ENCODE results near the gene SLC38A1. TPM values are rescaled to one million over a fixed set of nuclear protein-coding genes. Genes with fewer than 3 reads are reported as not detected.
"Not testable (repeated sequence)": the region's sequence is repeated elsewhere in the genome, so short reads cannot be mapped to it uniquely, and the experiment has no call there.

SLC38A1 gene
- total RNA-seq, 2 experiments from 2014 or later = 180 to 219 TPM

DNA sequence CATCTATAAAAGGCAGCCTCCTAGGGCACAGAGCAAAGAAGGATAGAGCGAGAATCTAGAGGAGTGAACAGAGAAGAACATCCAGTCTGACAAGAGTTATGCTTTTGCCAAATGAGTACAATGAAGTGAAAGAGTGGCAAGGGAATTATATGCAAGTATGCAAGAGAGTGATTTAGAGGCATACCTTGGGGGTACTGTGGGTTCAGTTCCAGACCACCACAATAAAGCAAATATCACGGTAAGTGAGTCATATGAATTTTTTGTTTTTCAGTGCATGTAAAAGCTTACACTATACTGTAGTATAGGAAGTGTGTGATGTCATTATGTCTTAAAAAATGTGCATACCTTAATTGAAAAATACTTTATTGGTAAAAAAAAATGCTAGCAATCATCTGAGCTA, 101.4 kb downstream of the SLC38A1 start:
- Mint-ChIP-seq H3K27me3 (no peaks in the 10 kb centered on the region), H3K4me3 (no peak overlapping the region), H3K36me3 (ENCODE audit: low read depth) (no peaks in the 10 kb centered on the region), H3K4me1 (peaks cover 2% of the 10 kb centered on the region), H3K9me3 (peaks cover 10% of the 10 kb centered on the region), H3K27ac (no peak overlapping the region)
- DNase-seq = no peak
- ChIA-PET CTCF (interaction anchor here (1.2 kb wide), 1 partner anchor 174 kb away, joined by 3 read pairs; no protein-coding TSS in a partner anchor), POLR2A (no interaction called here)

DNA sequence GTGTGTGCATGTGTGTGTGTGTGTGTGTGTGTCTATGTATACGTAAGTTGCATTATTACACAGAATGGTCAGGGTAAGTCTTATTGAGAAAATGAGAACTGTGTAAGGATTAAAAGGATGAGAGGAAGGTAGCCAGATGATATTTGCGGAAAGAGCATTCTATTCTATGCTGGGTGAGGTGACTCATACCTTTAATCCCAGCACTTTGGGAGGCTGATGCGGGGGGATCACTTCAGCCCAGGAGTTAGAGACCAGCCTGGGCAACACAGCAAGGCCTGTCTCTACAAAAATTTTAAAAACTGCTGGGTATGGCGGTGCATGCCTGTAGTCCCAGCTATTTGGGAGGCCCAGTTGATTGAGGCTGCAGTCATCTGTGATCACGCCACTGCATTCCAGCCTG, 103.7 kb downstream of the SLC38A1 start:
- Mint-ChIP-seq H3K4me1 (peaks cover 2% of the 10 kb centered on the region), H3K27ac (no peak overlapping the region), H3K27me3 (no peaks in the 10 kb centered on the region), H3K4me3 (no peak overlapping the region), H3K9me3 (peaks cover 10% of the 10 kb centered on the region), H3K36me3 (ENCODE audit: low read depth) (no peaks in the 10 kb centered on the region)
- DNase-seq = no peak
- CTCF ChIA-PET = no interaction called here
- POLR2A ChIA-PET = no interaction called here

DNA sequence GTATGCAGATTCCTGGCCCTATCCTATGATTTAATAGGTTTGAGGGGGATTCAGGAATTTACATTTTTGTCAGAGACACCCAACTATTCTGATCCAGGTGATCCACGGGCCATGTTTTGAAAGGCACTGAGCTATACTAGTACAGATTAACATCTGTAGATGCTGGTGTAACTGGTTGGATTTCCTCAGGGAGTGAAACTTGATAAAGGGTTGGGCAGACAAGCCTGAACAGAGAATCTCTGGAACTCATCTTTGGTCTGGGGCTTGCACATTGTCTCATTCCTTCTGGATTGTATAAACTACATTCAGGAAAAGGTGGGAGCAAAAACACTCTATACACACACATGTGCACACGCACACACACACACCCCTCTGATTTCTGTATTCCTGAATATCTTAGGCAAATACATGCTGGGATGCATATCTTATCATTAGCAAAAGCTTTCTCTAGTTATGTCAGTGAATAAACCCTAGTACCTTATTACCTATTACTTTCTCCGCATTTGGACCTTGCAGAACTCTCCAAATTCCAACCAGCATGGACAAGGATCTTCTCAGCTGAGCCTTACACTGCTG, 104.6 kb downstream of the SLC38A1 start:
- Mint-ChIP-seq H3K4me1 (no peaks in the 10 kb centered on the region), H3K9me3 (peaks cover 7% of the 10 kb centered on the region)

DNA sequence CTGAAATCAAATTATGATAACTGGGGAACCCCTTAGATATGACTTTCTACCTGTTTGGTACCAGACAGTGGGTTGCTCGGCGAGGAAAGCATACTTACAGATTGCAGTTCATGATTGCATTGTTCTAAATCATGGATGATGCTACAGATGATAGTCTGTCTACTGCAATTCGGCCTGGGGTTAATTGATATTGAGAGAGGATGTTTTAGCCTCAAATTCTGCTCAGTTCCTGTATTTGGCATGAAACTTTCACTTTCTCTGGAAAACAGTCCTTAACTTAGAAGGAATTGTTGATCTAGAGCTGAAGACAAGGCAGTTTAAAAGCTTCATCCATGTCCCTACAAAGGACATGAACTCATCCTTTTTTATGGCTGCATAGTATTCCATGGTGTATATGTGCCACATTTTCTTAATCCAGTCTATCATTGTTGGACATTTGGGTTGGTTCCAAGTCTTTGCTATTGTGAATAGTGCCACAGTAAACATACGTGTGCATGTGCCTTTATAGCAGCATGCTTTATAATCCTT, 106.2 kb downstream of the SLC38A1 start:
- CTCF ChIA-PET; H3K36me3 Mint-ChIP-seq (ENCODE audit: low read depth); POLR2A ChIA-PET; DNase-seq; H3K4me3 Mint-ChIP-seq; H3K4me1 Mint-ChIP-seq; H3K27ac Mint-ChIP-seq; H3K9me3 Mint-ChIP-seq; H3K27me3 Mint-ChIP-seq: not testable (repeated sequence)

More for the DNA sequence above, 104.6 kb downstream of the SLC38A1 start:
- Mint-ChIP-seq H3K27me3 (no peaks in the 10 kb centered on the region), H3K27ac (no peak overlapping the region), H3K4me3 (no peak overlapping the region), H3K36me3 (ENCODE audit: low read depth) (no peaks in the 10 kb centered on the region)
- no peak for DNase-seq
- ChIA-PET POLR2A (no interaction called here), CTCF (no interaction called here)

DNA sequence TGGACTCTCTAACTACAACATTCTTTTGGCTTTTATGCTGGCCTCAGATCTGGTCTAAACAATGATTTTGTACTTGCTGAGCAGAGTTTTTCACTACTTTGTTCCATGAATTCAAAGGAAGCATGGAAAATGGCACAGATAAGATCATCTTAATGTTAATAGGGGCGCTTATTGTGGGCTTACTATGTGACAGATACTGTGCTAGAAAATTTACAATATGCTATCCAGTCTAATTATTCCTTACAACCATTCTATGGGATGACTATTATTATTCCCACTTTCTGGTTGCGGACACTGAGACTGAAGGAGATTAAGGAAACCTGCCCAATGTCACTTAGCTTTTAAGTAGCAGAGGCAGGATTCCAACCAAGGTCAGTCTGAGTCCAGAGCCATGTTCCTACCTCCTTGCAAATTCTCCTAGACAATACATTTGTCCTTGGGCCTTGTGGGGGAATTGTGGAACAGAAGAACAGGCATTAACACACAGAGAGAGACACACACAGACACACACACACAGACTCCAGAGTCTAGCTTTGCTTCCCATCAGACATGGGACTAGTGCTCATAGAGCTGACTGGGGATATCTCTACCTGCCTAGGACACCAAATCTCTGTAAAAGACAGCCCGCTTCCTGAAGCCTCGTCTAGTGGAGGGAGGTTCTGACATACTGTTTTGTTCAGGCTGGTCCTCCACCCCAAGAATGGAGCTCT, 107.7 kb downstream of the SLC38A1 start:
- CTCF ChIA-PET = interaction anchor here (1.4 to 1.6 kb wide), 2 partner anchors 10 to 14 kb away, joined by 3 read pairs; no protein-coding TSS in a partner anchor
- Mint-ChIP-seq H3K4me3 (no peak overlapping the region), H3K27ac (no peak overlapping the region), H3K9me3 (peaks cover 14% of the 10 kb centered on the region), H3K27me3 (no peaks in the 10 kb centered on the region), H3K36me3 (ENCODE audit: low read depth) (peaks cover 4% of the 10 kb centered on the region), H3K4me1 (peaks cover 9% of the 10 kb centered on the region)
- DNase-seq = no peak
- POLR2A ChIA-PET = no interaction called here

DNA sequence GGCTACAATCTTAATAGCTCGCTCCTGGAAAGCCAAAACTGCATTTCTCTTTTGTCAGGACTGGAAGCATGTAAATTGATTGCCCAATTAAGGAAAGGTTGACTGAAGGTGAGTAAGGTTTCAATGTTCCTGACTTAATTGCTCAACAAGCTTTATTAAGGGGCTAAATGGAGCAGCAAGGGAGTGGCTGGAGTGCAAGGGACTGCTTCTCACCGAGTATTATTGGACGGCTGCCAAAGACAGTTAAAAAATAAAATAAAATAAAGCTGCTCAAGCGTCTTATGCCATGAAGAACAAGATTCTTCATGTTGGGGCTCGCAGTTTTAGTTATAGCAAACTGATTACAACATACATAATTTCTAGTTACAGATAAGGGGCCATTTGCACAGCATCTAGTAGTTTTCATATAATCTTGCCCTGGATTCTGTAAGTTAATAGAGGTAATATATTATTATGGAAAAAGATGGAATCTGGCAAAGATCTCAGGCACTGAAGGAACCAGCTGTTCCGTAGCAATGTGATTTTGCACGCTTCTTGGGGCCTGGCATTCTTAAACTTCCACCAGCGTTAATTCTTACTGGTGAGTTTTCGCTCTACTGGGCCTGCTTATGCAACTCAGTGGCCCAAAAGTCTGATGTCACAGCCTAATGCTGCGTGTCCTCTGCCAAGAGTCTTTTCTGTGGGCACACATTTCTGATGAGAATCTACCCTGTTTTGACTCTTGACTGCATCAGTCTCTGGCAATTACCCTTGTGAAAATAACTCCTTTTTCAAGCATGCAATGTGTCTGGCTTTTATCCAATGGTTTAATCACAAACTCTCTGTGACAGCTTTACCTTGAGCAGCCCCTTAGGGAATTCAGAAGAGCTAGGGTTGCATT, 108.5 kb downstream of the SLC38A1 start:
- H3K36me3 Mint-ChIP-seq (ENCODE audit: low read depth) = peaks cover 4% of the 10 kb centered on the region
- CTCF ChIA-PET = interaction anchor here (1.4 to 1.6 kb wide), 2 partner anchors 9 to 13 kb away, joined by 3 read pairs; no protein-coding TSS in a partner anchor
- DNase-seq = no peak
- peaks cover 9% of the 10 kb centered on the region for H3K4me1 Mint-ChIP-seq
- peaks cover 17% of the 10 kb centered on the region for H3K9me3 Mint-ChIP-seq
- H3K27ac Mint-ChIP-seq = no peak overlapping the region
- POLR2A ChIA-PET = no interaction called here
- no peaks in the 10 kb centered on the region for H3K27me3 Mint-ChIP-seq
- H3K4me3 Mint-ChIP-seq = no peak overlapping the region

DNA sequence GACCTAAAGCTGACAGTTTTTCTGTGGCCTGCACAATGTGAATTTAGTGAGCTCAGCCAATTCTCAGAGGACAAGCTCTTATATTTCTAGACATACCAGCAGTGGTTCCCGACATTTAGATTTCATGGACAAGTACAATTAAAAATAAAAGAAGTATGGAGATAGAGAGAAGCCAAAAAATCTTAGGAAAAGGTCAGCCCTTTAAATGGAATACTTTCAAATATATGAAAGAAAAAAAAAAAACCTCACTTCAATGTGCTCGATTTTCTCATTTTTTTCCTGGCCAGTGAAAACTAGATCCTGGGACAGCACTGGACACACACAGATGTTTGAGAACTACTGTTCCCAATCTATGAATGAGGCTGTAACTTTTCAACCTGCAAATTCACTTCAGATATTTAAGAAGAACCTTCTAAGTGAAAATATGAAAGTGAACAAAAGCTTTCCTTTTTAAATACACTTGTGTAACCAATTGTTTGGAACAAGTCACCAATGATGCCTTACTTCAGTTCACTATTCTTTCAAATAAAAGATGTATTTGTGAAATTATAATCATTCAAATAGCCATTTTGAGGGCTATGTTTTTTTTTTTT, 109.4 kb downstream of the SLC38A1 start:
- CTCF ChIA-PET = interaction anchor here (0.5 to 1.6 kb wide), 3 partner anchors 8 to 1404 kb away, joined by 3 to 7 read pairs (median 4); no protein-coding TSS in a partner anchor
- H3K9me3 Mint-ChIP-seq = peaks cover 17% of the 10 kb centered on the region
- no peak for DNase-seq
- H3K4me1 Mint-ChIP-seq = peaks cover 9% of the 10 kb centered on the region
- no peaks in the 10 kb centered on the region for H3K27me3 Mint-ChIP-seq
- H3K4me3 Mint-ChIP-seq = no peak overlapping the region
- peaks cover 4% of the 10 kb centered on the region for H3K36me3 Mint-ChIP-seq (ENCODE audit: low read depth)
- no peak overlapping the region for H3K27ac Mint-ChIP-seq
- POLR2A ChIA-PET = no interaction called here

DNA sequence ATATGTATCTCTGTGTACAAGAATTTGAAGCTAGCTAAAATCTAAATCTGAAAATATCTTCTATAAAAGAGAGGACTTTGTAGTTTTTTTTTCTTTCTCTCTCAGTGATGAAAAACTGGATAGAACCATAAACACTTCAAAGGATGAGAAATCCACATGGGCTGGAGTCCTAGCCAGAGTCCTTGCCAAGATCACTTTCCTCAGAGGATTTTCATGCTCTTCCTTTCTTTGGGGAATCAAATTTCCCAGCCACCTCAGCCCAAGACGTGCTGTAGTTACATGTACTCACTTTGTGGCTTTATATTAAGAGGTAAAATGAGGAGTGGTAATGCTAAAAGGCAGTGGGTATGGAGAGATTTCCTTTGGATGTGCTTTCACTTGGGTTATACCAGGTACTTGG, 110.3 kb downstream of the SLC38A1 start:
- ChIA-PET CTCF (interaction anchor here (0.5 to 1.1 kb wide), 3 partner anchors 11 to 1405 kb away, joined by 3 to 7 read pairs (median 4); no protein-coding TSS in a partner anchor), POLR2A (interaction anchor here (0.6 kb wide), 1 partner anchor 920 kb away, joined by 3 read pairs; no protein-coding TSS in a partner anchor)
- H3K4me3 Mint-ChIP-seq = no peak overlapping the region
- peaks cover 4% of the 10 kb centered on the region for H3K36me3 Mint-ChIP-seq (ENCODE audit: low read depth)
- H3K27ac Mint-ChIP-seq = no peak overlapping the region
- peaks cover 9% of the 10 kb centered on the region for H3K4me1 Mint-ChIP-seq
- DNase-seq = no peak
- peaks cover 16% of the 10 kb centered on the region for H3K9me3 Mint-ChIP-seq
- H3K27me3 Mint-ChIP-seq = no peaks in the 10 kb centered on the region

DNA sequence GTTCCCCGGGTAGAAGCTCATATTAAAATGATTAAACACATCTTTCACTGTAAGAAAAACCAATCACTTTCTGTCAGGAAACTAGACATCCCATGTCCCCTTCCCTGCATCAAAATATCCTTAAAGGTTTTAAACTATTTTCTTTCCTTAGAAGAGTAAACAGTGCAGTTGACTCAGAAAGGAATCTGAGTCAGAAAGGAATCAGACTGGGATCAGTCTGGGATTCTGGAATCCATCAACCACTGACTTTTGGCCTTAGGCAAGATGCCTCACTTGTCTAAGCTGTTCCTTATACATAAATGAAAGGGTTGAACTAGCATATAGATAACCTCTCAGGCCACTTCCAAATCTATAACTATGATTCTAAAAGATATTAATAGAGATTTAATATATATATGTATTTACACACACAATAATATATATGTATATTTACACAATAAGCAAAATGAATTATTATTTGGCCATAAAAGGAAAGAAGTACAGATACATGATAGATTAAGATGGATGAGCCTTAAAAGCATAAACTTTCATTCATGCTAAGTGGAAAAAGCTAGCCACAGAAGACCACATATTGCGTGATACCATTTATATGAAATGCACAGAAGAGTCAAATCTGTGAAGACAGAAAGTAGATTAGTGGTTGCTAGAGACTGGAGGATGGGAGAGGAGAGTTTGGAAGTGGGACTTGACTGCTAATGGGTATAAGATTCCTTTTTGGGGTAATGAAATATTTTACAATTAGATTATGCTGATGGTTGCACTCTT, 114.4 kb downstream of the SLC38A1 start:
- H3K27me3 Mint-ChIP-seq = peaks cover 5% of the 10 kb centered on the region
- H3K36me3 Mint-ChIP-seq (ENCODE audit: low read depth) = peaks cover 4% of the 10 kb centered on the region
- no peak overlapping the region for H3K4me3 Mint-ChIP-seq
- no peak for DNase-seq
- no peak overlapping the region for H3K27ac Mint-ChIP-seq
- peaks cover 12% of the 10 kb centered on the region for H3K9me3 Mint-ChIP-seq
- ChIA-PET POLR2A (no interaction called here), CTCF (interaction anchor here (1.0 kb wide), 1 partner anchor 149 kb away, joined by 5 read pairs; no protein-coding TSS in a partner anchor)
- H3K4me1 Mint-ChIP-seq = peaks cover 9% of the 10 kb centered on the region

DNA sequence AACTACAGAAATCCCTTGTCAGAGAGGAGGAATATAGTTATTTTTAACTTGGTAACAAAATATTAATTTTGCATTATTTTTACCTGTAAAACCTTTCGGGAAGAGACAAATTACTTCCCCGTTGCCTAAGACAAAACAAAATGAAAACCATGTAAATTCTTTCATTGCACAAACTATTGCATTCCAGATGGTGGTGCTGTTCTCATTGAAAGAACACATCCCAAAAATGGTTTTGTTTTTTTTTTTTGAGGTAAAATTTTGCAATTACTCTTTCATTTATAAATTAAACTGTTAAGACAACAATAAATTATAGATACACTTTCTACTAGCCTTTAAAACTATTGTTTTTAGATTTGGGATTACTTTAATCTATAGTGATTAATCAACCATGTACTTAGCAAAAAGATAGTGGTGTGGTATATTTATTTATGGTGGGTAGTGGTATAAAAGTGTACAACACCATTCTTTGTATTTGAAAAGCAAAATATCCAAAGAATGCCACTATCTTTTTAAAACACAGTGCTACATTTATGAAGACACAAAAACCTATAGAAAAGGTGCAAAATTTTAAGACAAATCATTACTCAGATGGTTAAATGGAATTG, 115.5 kb downstream of the SLC38A1 start:
- Mint-ChIP-seq H3K9me3 (peaks cover 12% of the 10 kb centered on the region), H3K4me1 (peaks cover 9% of the 10 kb centered on the region), H3K4me3 (no peak overlapping the region), H3K27ac (no peak overlapping the region), H3K27me3 (peaks cover 8% of the 10 kb centered on the region), H3K36me3 (ENCODE audit: low read depth) (peaks cover 4% of the 10 kb centered on the region)
- CTCF ChIA-PET = no interaction called here
- POLR2A ChIA-PET = no interaction called here
- DNase-seq = no peak

DNA sequence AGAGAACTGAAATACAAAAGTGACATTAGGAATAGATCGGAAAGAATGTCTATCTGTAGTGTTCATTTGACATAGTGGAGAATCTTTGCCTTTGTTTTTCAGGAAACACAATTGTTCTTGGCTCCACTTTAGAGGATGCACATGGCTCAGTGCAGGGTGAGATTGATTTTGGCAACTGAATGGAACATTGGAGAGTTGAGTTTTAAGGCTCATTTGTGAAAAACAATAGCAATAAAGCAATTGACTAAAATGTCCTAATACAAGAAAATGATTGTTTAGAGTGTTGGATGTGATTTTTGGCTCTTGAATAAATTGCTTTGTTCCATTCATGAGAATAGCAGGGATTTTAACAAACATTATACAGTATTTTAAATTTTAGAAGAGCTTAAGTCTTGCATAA, 116.4 kb downstream of the SLC38A1 start:
- DNase-seq = no peak
- Mint-ChIP-seq H3K9me3 (peaks cover 10% of the 10 kb centered on the region), H3K27ac (no peak overlapping the region), H3K27me3 (peaks cover 12% of the 10 kb centered on the region), H3K4me1 (peaks cover 3% of the 10 kb centered on the region), H3K4me3 (no peak overlapping the region), H3K36me3 (ENCODE audit: low read depth) (peaks cover 4% of the 10 kb centered on the region)
- ChIA-PET POLR2A (no interaction called here), CTCF (no interaction called here)
